ENCODE results near the gene CLCN6.
A peak's percentile ranks its signal among the peaks of the same experiment; 100 is the strongest.

Gene CLCN6

DNA sequence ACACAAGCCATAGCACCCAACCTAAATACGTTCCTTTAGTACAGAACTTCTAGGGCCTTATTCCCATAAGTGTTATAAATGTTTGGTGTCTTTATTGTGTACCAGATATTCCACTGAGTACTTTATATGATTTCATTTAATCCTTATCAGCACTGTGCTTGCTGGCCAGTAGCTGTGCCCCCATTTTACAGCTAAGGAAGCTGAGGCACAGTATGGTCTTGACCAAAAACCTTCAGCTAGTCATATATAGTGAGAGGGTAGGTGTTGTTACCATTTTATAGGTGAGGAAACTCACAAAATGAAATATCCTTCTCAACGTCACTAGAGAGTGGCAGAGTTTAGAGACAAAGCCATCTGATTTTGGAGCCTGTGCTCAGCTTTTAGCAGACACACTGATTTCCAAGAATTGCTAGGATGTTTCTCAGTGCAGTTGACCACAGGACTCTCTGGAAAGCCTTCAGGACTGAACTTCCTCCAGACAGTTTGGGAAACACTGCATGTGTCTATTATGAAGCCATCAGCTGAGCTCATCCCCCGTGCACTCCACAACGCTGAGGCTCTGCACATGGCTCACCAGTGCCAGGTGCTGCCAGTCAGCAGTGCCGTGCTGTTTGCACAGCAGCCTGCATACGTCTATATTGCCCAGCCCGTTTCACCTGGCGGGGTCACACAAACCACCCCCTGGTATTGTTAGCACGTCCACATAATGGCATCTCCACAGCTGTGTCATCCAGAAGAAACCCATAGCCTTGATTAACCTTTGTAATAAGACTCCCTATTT lies 26.1 kb downstream of the CLCN6 start:
- no peak for DNase-seq (ENCODE audit: low read depth in 1 of 2, low spot score in 1 of 2)
- TF ChIP-seq JUND (IDR thresholded peaks at IDR 0.05; ENCODE audit: low read depth), result no peak
- in situ Hi-C loops (cut with HindIII; ENCODE audit: low pct_unique_long_range_greater_than_20kb, low sequenced_read_pairs), result no loop called here

- TF ChIP-seq JUND (IDR thresholded peaks at IDR 0.05; ENCODE audit: low read depth), result no peak
- DNase-seq (ENCODE audit: low read depth in 1 of 2, low spot score in 1 of 2), result no peak
- in situ Hi-C loops (cut with HindIII; ENCODE audit: low pct_unique_long_range_greater_than_20kb, low sequenced_read_pairs), result no loop called here
Observed at GRCh38 chr1:11833497-11833896, 27.5 kb downstream of the CLCN6 start.

- no peak for DNase-seq (ENCODE audit: low read depth in 1 of 2, low spot score in 1 of 2)
- in situ Hi-C loops (cut with HindIII; ENCODE audit: low pct_unique_long_range_greater_than_20kb, low sequenced_read_pairs), result no loop called here
- no peak for TF ChIP-seq JUND (IDR thresholded peaks at IDR 0.05; ENCODE audit: low read depth)
Observed at GRCh38 chr1:11833900-11834299, 27.9 kb downstream of the CLCN6 start.

- no peak for TF ChIP-seq JUND (IDR thresholded peaks at IDR 0.05; ENCODE audit: low read depth)
- in situ Hi-C loops (cut with HindIII; ENCODE audit: low pct_unique_long_range_greater_than_20kb, low sequenced_read_pairs), result no loop called here
- no peak for DNase-seq (ENCODE audit: low read depth in 1 of 2, low spot score in 1 of 2)
Observed at GRCh38 chr1:11835441-11836225, 29.6 kb downstream of the CLCN6 start.

- in situ Hi-C loops (cut with HindIII; ENCODE audit: low pct_unique_long_range_greater_than_20kb, low sequenced_read_pairs), result no loop called here
- TF ChIP-seq JUND (IDR thresholded peaks at IDR 0.05; ENCODE audit: low read depth), result no peak
Observed at GRCh38 chr1:11836955-11837766, 31.2 kb downstream of the CLCN6 start.

DNA sequence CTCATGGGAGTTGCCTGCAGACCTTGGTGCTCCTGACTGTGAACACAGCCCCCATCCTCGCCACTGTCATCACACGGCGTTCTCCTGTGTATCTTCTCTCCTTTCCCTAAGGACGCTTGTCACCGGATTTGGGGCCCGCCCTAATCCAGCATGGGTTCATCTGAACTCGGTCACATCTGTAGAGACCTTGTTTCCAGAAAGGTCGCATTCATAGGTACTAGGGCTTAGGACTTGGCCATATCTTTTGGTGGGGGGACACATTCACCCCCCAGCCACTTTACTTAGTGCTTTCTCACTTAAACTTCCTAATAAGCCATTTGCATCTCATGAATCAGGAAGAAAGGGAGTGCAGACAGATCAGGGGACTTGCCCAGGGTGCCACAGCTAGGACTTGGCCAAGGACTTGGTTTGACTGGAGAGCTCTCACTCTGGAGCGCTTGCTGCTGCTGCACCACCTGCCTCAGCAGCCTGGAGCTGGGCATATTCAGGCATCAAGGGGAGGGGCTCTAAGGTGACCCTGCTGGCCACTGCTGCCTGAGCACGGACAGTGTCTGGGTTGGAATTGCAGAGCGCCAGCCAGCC lies 31.9 kb downstream of the CLCN6 start:
- in situ Hi-C loops (cut with HindIII; ENCODE audit: low pct_unique_long_range_greater_than_20kb, low sequenced_read_pairs), result no loop called here
- DNase-seq (ENCODE audit: low read depth in 1 of 2, low spot score in 1 of 2), result no peak
- no peak for TF ChIP-seq JUND (IDR thresholded peaks at IDR 0.05; ENCODE audit: low read depth)

More at GRCh38 chr1:11836955-11837766, 31.2 kb downstream of the CLCN6 start:
- no peak for DNase-seq (ENCODE audit: low read depth in 1 of 2, low spot score in 1 of 2)

- peak; percentile 63 to 82 for DNase-seq (ENCODE audit: low read depth in 1 of 2, low spot score in 1 of 2)
- TF ChIP-seq JUND (IDR thresholded peaks at IDR 0.05; ENCODE audit: low read depth), result no peak
- in situ Hi-C loops (cut with HindIII; ENCODE audit: low pct_unique_long_range_greater_than_20kb, low sequenced_read_pairs), result no loop called here
Observed at GRCh38 chr1:11838349-11839272, 32.6 kb downstream of the CLCN6 start.

- no peak for DNase-seq (ENCODE audit: low read depth in 1 of 2, low spot score in 1 of 2)
- in situ Hi-C loops (cut with HindIII; ENCODE audit: low pct_unique_long_range_greater_than_20kb, low sequenced_read_pairs), result no loop called here
- TF ChIP-seq JUND (IDR thresholded peaks at IDR 0.05; ENCODE audit: low read depth), result no peak
Observed at GRCh38 chr1:11839727-11840705, 34.0 kb downstream of the CLCN6 start.

GRCh38 chr1:11841245-11842153 lies 35.5 kb downstream of the CLCN6 start:
- TF ChIP-seq JUND (IDR thresholded peaks at IDR 0.05; ENCODE audit: low read depth), result no peak
- in situ Hi-C loops (cut with HindIII; ENCODE audit: low pct_unique_long_range_greater_than_20kb, low sequenced_read_pairs), result no loop called here
- no peak for DNase-seq (ENCODE audit: low read depth in 1 of 2, low spot score in 1 of 2)
